NCI-H1092 treated with DMSO at 0.1 percent for 48 hours (cell line): Measurements from ENCODE around the gene ADAMTS7.
"Not testable (repeated sequence)": the region's sequence is repeated elsewhere in the genome, so short reads cannot be mapped to it uniquely, and the experiment has no call there.

Source experiments
- DNase-seq: peaks from one replicate; lab custom pipeline; 2025; lab: John Stamatoyannopoulos, UW

ADAMTS7 gene

DNA sequence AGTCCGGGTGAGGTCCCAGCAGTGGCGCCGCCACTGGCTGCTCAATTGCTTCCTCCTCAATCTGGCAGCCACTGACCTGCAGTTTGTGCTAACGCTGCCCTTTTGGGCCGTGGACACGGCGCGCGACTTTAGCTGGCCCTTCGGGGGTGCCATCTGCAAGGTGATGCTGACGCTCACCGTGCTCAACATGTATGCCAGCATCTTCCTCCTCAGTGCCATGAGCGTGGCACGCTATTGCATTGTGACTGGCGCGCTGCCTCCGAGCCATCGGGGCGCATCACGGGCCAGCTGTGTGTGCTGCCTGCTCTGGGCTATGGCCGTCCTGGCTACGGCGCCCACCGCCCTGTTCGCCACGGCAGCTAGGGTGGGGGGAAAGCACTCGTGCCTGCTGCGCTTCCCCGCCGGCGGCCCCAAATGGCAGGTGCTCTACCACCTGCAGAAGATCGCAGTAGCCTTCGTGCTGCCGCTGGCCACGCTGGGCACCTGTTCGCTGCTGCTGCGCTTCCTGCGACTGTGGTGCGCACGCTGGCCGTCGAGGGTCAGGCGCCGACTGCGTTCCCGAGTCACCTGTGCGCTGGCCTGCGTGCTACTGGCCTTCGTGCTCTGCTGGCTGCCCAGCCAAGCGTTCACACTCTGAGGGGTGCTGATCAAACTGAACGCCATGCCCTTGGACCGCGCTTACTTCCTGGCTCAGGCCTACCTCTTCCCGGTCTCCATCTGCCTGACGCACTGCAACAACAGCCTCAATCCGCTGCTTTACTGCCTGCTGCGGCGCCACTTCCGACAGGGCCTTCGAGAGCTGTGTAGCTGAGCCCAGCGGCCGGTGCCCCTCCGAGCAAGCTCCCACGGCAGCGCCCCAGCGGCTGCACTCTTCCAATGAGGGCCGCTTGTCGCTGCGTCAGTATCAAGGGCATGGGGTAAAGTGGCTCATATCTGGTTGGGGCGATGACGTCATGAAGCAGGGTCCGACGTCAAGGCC, 20.3 kb upstream of the ADAMTS7 start:
- DNase-seq, result no peak

DNA sequence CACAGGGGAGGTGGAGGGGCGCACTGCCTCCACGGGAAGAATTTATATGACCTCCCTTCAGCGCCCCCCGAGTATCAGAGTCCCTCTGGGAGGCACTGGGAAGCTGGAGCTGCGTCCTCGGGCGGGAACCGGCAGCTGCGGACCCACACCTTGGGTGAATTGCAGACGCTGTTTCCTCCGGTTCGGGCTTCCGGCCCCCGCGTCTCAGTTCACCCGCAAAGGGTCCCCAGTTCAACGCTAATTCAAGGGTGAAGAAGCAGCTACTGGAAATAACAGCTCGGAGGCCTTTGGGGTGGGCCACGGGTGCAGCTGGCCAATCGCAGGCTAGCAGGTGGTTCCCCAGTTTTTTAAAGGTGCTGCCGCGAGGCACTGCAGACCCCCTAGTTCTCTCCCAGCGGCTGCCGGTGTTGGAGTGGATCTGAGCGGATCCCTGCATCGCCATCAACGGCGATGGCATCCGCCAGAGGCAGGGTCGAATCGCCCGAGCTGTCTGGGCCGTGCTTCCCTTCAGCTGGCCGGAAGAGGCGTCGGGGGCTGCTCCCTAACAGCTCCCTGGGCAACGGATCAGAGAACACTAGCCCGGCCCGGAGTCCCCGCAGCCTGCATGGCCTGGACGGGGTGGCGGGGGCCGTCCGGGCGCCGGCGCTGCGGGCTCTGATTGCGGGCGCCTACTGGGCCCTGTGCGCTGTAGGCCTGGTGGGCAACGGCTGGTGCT, 19.4 kb upstream of the ADAMTS7 start:
- no peak for DNase-seq

DNA sequence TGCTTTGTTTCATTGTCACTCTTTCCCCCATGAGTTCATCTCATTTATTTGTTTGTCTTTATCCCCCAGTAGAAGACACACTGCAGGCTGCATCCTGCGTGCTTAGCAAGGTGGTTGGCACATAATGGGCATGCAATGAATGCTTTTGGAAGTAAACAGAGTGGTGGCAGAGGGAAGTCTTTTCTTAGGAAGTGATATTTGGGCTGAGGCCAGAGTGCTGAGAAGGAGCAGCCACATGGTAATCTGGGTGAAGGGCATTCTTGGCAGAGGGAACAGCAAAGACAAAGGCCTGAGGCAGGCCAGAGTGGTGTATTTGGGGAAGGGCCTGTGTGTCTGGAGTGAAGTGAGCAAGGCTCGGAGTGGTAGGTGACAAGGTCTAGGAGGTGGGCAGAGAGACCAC, 17.7 kb upstream of the ADAMTS7 start:
- no peak for DNase-seq

DNA sequence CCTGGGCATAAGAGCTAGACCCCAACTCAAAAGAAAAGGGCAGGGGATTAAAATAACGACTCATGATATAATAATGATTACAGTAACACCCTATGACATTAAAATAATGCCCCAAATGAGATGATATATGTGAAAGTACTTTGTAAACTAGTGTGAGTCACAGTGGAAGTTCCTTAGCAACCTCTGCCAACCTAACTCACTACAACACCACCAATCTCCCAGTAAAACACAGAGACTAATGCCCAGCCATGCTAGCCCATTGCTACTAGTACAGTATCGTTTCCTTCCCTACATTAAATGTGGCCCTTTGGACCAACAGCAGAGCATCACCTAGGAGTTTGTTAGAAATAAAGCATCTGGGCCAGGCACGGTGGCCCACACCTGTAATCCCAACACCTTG, 11.2 kb upstream of the ADAMTS7 start:
- no peak for DNase-seq

DNA sequence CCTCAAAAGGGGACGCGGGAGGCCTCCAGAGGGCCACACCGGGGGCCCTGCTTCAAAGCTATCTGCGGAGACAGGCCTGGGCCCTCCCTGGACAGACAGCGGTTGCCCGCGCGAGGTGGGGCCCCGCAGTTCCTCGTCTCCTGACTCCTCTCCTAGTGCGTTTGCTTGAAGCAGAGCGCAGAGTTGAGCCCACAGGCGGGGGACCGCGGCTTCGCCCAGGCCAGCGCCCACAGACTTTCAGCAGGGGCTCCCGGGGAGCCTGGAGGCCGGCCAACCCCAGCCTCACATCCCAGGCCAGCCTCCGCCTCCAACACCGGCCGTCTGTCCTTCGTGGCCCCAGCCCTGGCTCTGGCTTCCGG, 540 bp upstream of the ADAMTS7 start:
- DNase-seq, result no peak

DNA sequence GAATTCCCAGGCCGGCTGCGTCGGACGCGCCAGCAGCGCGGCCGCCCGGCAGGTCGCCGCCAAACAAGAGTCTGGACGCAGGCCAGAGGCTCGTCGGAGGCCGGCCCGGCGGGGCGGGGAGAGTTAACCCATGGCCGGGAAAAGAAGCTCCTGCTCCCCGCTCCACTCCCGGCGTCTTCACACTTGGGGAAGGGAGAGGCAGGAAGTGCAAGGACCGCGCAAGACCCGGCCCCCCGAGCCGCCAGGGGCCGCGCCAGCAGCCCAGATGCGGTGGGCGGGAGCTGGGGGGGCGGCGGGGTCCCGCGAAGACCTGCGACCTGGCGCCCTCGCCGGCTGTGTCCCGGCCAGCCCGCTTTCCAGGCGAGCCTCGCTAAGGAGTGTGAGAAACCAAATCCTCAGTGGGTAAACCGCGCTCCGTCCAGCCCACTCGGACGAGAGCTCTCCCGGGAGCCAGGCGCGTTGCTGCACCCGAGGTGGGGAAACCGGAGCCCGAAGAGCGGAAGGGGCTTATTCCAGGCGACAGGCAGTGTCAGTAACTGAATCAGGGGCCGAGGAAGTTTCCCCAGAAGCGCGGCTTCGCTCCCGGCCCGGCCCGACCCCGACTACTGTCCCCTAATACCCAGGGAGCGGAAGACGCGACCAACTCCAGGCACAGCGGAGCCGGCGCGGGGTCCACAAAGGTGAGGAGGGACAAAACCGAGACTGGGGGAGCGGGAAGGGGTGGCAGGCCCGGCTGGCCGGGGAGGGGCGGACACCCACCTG, 721 bp downstream of the ADAMTS7 start:
- DNase-seq, result no peak

DNA sequence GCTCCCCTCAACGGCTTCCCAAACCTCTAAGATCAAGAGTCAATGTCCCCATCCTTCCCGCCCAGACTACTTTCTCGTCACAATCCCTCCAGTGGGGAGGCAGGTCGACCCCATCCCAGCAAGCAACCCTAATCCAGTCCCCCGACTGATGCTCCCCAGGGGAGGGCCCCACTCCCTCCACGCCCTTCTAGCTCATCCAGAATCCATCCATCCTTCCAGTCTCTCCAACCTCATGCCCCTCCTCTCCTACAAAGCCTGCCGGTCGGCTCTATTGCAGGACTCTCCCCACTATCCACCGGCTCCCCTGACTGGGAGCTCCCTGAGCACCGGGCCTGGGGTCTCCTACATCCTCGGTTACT, 1.3 kb downstream of the ADAMTS7 start:
- no peak for DNase-seq

DNA sequence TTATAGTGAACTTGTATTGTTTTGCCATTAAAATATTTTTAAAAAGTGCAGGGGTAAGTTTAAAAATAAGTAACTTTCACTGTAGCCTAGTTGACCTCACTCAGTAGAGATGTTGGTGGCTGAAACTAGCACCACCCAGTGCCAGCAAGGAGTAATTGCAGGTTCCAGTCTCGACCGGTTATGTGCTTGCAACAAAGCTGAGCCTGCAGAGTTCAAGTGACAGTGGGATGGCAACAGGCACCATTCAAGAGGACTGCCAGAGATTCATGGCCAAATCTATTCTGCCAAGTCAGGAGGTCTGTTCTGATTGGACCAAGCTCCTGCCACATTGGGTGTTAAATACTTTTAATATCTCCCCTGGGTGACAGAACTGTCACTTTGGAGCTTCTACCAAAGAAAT, 2.7 kb downstream of the ADAMTS7 start:
- DNase-seq, result no peak

DNA sequence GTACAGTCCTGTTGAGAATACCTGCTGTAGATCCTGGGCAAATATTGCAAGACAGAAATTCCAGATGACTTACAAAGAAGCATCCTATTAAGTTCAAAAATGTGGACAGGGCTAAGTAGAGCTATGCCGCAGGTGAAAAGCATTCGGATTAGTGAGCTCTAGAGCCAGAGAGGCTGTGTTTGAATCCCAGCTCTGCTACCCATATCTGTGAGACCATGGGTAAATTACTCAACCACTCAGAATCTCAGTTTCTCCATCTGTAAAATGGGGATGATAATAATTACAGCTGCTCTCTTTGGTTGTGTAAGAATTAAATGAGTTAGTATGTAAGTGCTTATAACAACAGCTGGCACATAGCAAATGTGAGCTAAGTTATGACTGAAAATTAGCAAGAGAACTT, 3.9 kb downstream of the ADAMTS7 start:
- DNase-seq, result no peak

DNA sequence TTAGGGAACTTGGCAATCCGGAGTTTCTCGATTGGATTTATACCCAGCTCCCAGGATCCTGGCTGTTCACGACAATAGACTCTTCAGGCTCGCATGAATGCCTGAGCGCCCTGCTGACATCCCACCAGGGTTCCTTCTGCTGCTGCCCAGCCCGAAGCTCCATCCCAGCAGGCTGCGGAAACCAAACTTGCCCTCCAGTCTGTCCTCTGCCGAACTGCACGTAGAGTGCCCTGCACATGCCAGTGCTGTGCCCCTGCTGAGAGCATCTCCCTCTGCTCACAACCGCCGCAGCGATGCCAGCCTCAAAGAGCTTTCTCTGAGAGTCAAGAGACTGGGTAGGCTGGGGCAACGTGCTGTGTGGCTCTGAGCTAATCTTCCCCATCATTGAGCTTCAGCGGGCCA, 6.9 kb downstream of the ADAMTS7 start:
- DNase-seq, result no peak

DNA sequence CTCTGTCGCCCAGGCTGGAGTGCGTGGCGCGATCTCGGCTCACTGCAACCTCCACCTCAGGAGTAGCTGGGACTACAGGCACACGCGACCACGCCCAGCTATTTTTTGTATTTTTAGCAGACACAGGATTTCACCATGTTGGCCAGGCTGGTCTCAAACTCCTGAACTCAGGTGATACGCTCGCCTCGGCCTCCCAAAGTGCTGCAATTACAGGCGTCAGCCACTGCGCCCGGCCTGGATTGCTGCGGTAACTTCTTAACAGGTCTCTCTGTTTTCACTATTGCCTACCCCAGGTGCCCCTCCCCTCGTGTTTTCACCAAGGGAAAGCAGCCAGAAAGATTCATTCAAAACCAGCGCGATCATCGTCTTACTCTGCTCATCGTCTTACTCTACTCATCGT, 10.5 kb downstream of the ADAMTS7 start:
- DNase-seq, result no peak

DNA sequence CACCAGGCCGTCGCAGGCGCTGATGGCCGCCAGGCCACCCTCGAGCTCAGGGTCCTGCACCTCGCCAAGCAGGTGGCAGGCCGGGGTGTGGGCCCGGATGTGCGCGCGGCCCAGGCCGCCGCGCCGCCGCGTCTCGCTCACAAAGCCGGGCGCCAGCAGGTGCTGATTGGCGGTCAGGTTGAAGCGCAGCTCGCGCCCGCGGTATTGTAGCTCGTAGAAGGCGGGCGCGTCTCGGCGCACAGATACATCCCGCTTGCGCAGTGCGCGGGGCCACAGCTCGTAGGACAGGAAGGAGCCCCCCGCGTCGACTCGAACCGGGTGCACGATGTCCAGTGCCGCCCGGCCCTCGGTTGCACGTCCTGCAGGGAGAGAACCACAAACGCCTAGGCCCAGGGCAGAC, 11.1 kb downstream of the ADAMTS7 start:
- no peak for DNase-seq

DNA sequence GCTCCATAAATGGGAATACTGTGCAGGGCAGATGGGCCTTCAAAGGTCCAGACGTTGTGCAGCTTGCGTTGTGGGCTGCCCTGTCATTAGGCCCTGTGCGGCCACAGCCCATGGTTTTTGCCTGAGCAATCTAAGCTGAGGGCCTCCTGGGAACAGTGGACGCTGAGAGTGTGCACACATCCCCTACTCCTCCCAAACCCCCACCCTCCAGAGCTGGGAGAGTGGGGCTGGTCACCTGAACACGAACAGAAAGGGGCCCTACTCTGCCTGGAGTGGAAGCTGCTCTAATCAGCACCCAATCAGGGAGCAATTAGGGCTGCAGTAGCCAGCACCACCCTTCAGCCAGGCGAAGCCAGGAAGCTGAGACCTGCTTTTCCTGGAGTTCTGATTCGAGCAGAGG, 12.2 kb downstream of the ADAMTS7 start:
- DNase-seq, result not testable (repeated sequence)

DNA sequence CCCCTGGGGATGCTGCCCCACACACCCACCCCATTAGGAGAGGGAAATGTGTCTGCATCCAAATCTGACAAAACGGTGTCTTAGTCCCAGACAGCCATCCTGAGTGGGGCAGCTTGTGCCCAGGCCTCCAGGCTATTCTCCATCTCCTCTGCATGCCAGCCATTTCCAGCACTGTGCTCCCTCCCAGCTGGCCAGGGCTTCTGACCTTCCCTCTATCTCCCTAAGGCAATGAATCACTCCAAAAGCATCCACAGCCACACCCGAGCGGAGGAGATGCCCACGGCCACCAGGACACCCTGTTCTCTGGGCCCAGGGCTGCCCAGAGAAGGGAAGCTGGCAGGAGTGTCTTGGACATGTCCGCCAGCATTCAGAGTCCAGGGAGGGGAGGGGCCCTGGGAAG, 12.9 kb downstream of the ADAMTS7 start:
- DNase-seq, result not testable (repeated sequence)

DNA sequence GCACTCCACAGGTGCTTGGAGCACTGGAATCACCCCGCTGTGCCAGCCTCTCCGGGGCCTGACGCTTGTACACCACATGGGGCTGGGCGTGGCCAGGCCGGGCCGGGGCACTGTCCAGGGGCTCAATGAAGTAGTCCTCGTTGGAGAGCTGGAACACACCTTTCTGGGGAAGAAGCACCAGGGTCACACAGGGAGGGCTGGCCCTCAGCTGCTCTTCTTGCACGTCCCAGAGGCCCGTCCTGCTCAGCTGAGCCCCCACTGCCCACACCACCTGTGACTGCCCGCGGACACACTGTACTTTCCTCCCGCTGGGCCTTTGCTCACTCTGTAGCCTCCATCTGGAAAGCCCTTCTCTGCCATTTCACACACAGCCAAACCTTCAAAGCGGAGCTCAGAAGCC, 13.3 kb downstream of the ADAMTS7 start:
- DNase-seq, result no peak

DNA sequence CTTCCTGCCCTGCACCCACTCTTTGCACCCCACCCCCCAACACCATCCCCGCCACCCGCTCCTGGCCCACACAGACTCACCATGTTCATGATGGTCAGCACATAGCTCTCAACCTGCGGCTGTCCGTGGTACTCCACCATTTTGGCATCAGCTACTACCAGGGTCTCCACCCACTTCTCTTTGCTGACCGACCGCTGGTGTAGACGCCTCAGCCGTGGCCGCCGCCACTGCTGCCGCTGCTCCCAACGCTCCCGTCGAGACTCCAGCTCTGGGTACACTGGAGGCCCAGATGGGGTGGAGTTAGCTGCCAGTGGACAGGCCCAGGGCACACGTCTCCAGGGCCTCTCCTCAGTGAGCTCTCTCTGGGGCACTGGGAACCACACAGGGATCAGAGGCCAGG, 14.8 kb downstream of the ADAMTS7 start:
- DNase-seq, result no peak

DNA sequence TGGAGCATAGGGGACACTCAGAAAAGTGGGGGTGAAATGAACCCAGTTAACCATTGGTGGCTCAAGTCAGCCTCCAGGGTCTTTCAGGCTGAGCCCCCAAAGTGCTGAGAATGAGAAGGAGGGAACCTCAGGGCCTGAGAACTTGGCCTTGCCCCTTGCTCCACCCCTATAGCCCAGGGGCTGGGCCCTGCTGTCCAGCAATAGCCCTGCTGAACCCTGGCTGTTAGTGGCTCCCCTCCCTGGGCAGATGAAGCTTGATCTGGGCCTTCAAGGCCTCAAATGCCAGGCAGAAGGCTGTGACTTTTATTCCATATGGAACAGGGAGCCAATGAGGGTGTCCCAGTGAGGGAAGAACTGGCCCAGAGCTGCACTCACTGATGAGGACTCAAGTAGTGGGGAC, 16.2 kb downstream of the ADAMTS7 start:
- no peak for DNase-seq

DNA sequence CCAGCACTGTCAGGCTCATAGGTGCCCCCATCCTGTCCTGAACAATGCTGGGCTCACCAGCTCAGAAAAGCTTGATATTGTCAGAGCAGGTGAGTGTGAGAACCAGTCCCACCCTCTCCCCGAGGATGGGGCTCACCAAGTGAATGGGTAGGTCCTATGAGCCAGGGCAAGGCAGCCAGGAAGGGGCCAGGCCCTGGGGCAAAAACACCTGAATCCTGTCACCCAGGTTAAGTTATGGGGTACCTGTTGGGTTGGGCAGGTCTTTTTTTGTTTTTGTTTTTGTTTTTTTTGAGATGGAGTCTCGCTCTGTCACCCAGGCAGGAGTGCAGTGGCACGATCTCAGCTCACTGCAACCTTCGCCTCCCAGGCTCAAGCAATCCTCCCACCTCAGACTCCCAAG, 16.8 kb downstream of the ADAMTS7 start:
- DNase-seq, result not testable (repeated sequence)

DNA sequence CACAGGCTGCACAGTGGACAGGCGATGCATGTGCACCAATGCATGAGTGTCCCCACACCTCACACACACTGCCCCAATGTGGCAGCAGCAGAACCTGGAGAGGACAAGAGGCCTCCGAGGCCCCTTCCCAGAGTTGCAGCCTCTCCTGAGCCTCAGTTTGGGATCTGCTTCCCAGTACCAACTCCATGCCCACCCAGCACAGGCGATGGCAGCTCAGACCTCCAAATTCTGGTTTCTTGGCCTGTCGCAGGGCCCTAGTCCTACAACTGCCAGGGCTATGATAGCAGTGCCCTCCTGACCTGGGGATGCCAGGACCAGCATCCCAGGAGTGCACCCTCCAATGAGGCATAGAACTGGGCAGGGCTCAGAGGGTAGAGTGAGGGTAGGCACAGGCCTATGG, 19.9 kb downstream of the ADAMTS7 start:
- DNase-seq, result no peak

DNA sequence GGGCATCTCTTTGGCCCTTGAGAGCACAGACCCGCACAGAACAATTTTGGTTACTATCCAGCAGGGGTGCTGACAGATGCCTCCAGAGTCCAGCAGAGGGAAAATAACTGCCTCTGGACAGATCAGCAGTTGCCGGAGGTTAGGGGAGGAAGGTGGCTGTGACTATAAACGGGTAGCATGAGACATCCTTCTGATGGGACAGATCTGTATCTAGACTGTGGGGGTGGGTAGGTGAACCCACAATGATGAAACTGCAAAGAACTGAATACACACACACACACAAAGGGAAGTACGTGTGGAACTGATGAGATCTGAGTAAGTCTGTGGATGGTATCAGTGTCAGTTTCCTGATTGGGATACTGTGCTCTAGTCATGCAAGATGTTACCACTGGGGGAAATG, 21.2 kb downstream of the ADAMTS7 start:
- no peak for DNase-seq

DNA sequence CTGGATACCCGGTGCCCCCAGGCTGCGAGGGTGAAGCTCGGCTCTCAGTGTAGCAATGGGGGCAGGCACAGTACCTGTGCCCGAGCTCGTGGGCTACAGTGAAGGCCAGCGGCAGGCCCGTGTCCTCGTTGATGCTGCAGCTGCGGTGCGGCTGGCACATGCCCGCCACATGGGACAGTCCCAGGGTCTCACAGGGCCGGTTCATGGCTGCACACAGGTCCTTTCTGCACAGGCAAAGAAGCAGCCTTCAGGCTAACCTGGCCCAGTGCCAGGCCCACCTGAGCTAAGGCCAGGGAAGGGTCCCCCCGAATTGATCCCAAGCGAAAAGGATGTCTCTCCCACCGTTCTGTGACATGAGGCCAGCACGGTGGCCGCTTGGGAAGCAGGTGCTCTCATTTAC, 21.6 kb downstream of the ADAMTS7 start:
- no peak for DNase-seq

DNA sequence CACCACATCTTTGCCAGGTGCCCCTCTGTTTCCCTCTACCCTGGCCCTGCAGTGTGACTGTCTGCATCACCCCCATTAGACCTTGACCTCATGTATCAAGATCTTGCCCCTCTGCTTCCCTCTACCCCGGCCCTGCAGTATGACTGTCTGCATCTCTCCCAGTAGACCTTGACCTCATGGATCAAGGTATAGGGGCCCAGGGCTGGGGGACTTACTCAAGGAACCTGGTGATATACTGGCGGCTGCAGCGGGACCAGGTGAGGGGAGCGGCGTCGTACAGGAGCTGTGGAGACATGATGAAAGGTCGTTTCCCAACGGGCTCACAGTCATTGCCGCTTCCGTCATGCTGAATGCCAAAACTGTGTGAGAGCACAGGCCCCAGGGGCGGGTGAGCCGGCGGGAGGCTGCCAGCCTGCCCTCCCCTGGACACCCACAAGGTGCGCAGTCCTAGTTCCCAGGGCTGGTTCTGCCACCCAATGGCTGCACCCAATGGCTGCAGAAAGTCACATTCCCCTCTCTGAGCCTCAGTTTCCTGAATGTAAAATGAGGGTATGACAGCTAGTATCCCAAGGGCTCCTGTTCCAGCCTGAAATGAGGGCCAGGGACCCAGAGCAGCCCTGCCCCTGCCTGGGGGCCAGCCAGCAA, 23.1 kb downstream of the ADAMTS7 start:
- DNase-seq, result no peak
